Measurements from ENCODE around the gene TMEM192. TPM values are rescaled to one million over a fixed set of nuclear protein-coding genes. Genes with fewer than 3 reads are reported as not detected.
"Not testable (repeated sequence)": the region's sequence is repeated elsewhere in the genome, so short reads cannot be mapped to it uniquely, and the experiment has no call there.

The TMEM192 gene
- total RNA-seq, 1 donor from 2014 or later, result 15.4 TPM

GRCh38 chr4:165048170-165048569 is 64.5 kb downstream of the TMEM192 start:
- Histone ChIP-seq H3K27me3 (no peaks in the 10 kb centered on the region), H3K4me1 (no peaks in the 10 kb centered on the region), H3K36me3 (no peaks in the 10 kb centered on the region), H3K9me3 (no peaks in the 10 kb centered on the region), H3K4me3 (no peak overlapping the region), H3K27ac (no peak overlapping the region)
- no peak for DNase-seq (ENCODE audit: low spot score in 2 of 2)
- TF ChIP-seq CTCF (IDR thresholded peaks at IDR 0.05), result no peak
- intact Hi-C loops (cut with DNase I), result no loop called here

DNA sequence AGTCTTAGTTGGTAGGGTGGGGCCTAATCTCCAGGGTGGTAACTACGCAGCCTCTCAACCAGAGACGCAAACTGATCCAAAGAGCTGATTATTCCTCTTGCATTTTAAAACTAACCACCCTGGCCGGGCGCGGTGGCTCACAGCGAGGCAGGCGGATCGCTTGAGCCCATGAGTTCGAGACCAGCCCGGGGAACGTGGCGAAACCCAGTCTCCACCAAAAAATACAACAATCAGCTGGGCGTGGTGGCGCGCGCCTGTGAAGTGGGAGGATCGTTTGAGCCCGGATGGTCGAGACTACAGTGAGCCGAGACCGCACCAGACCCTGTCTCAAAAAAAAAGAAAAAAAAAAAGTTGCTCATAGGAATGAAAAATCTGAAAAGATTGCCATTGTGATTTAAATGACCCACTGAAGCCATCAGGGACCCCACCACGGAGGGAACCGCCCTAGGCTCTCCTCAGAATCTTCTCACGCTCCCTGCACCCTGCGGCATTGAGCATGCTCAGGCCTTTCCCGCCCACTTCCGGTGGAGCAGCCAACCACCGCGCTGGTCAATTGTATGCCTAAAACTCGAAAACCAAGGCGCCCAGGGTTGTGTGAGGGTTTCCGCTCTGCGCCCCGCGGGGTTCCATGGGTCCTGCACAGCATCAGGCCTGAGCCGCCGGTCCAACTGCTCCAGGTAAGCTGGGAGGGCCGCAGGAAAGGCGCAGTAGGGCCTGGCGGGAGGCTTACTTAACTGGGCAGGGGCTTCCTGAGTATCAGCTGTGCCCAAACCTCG is 81.0 kb downstream of the TMEM192 start, which contains the start of gene TRIM60:
Gene TRIM60 (plus strand): TSS at position 564 of the 776 bp plus-strand sequence. CDS start 8,074 bp downstream, outside the sequence.
- no peak for TF ChIP-seq CTCF (IDR thresholded peaks at IDR 0.05)
- H3K27me3 ChIP-seq, result no peaks in the 10 kb centered on the region
- H3K4me1 ChIP-seq, result no peaks in the 10 kb centered on the region
- no peaks in the 10 kb centered on the region for H3K9me3 ChIP-seq
- H3K36me3 ChIP-seq, result no peaks in the 10 kb centered on the region
- intact Hi-C loops (cut with DNase I), result no loop called here
- no peak within 1 kb of the TSS for H3K4me3 ChIP-seq
- DNase-seq (ENCODE audit: low spot score in 2 of 2), result no peak
- H3K27ac ChIP-seq, result no peak within 1 kb of the TSS

- no peaks in the 10 kb centered on the region for H3K9me3 ChIP-seq
- H3K36me3 ChIP-seq, result no peaks in the 10 kb centered on the region
- H3K4me3 ChIP-seq, result no peak overlapping the region
- no peak for DNase-seq (ENCODE audit: low spot score in 2 of 2)
- no peak overlapping the region for H3K27ac ChIP-seq
- H3K4me1 ChIP-seq, result no peaks in the 10 kb centered on the region
- no peaks in the 10 kb centered on the region for H3K27me3 ChIP-seq
- intact Hi-C loops (cut with DNase I), result no loop called here
- no peak for TF ChIP-seq CTCF (IDR thresholded peaks at IDR 0.05)
Observed at GRCh38 chr4:165027762-165028402, 84.8 kb downstream of the TMEM192 start.

GRCh38 chr4:165025782-165026181 is 86.9 kb downstream of the TMEM192 start:
- DNase-seq (ENCODE audit: low spot score in 2 of 2); H3K27me3 ChIP-seq; H3K9me3 ChIP-seq; intact Hi-C loops (cut with DNase I); H3K36me3 ChIP-seq; H3K4me1 ChIP-seq; H3K4me3 ChIP-seq; H3K27ac ChIP-seq: not testable (repeated sequence)

Other genes starting within 250 kb of the TMEM192 start
- gene APELA, start 235.7 kb downstream of the TMEM192 start, total RNA-seq, result not detected
- not detected for gene TRIM61, start 135.2 kb downstream of the TMEM192 start, total RNA-seq
- not detected for gene TRIM60, start 80.9 kb downstream of the TMEM192 start, total RNA-seq
- not detected for gene TRIM75, start 59.0 kb downstream of the TMEM192 start, total RNA-seq
- 0.96 TPM for gene KLHL2, start 94.7 kb upstream of the TMEM192 start, total RNA-seq
- 3.6 TPM for gene MSMO1, start 214.8 kb upstream of the TMEM192 start, total RNA-seq